ENCODE data around the gene IRF4. TPM values are rescaled to one million over a fixed set of nuclear protein-coding genes. Genes with fewer than 3 reads are reported as not detected.

Gene IRF4
- total and polyA plus RNA-seq, 2 donors (not counting 3 experiments of a cell fraction or from before 2014, with no cell fraction given): not detected

DNA sequence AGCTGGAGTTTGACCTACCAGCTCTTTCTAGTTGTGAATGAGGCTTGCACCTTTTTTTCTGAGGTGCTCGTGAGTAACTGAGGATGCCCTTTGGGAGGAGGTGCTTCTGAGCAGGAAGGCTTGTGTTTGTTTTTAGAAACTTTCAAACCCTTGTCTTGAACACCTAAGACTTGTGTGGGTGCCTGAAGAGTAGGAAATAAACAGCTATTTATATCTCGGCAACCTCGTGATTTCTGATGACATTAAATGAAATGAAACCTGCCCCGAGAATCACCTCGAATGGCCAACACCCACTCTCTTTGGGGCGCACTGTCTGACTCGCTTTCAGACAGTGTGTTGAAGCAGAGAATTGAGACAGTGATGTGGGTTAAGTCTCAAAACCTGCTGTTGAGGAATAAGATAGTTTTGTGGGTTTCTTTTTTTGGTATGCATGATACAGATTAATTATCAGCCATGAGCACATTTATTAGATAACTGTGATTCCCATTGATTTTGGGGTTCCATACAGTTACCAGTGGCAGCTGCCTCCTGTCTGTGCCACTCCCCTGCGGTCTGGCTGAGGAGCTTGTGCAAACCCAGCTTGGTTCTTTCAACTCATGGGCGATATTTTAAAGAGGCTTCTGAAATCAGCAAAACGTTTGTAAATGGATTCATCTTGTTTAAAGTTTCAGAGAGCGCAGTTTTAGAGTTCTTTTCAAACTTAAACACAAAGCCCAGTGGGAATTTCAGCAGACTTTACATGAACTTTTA lies 8.4 kb downstream of the IRF4 start:
- Histone ChIP-seq H3K36me3 (ENCODE audit: control insufficient read depth in 2 of 2, extremely low read depth in 1 of 2, insufficient read depth in 2 of 2, low read length in 2 of 2) (no peaks in the 10 kb centered on the region), H2AFZ (ENCODE audit: low read depth, low read length) (no peak overlapping the region), H3K4me1 (ENCODE audit: control insufficient read depth, extremely low read depth, insufficient read depth, low read length) (no peaks in the 10 kb centered on the region), H4K20me1 (replicated peaks; ENCODE audit: control insufficient read depth, extremely low read depth, insufficient read depth, low read length) (no peaks in the 10 kb centered on the region), H3K4me3 (replicated peaks in 1 of 3; ENCODE audit: insufficient read depth in 1 of 3, low read depth in 1 of 3, low read length in 3 of 3) (no peak overlapping the region), H3K9me1 (replicated peaks; ENCODE audit: control insufficient read depth, extremely low read depth, insufficient read depth, low read length) (no peaks in the 10 kb centered on the region), H3K9me3 (replicated peaks; ENCODE audit: control insufficient read depth, insufficient read depth, low read length) (no peaks in the 10 kb centered on the region), H3K9ac (replicated peaks; ENCODE audit: extremely low read depth, insufficient read depth, low read length) (no peak overlapping the region), H3K79me2 (ENCODE audit: control insufficient read depth, insufficient read depth, low read length) (no peaks in the 10 kb centered on the region), H3K4me2 (ENCODE audit: insufficient read depth, low read length) (no peak overlapping the region), H3K27me3 (ENCODE audit: control insufficient read depth in 2 of 2, insufficient read depth in 2 of 2, low read length in 2 of 2) (peaks cover 2 to 5% of the 10 kb centered on the region in 2 experiments), H3K27ac (ENCODE audit: insufficient read depth, low read depth, low read length) (no peak overlapping the region)
- ChIA-PET CTCF (interaction anchor here (0.6 to 3.3 kb wide), 2 partner anchors 9 to 212 kb away, joined by 3 to 10 read pairs; no protein-coding TSS in a partner anchor), POLR2A (no interaction called here)
- DNase-seq (ENCODE audit: low read depth, low spot score): no peak
- intact Hi-C loops (cut with micrococcal nuclease) (no loop called here), dilution Hi-C loops (cut with MboI; ENCODE audit: extremely low pct_ligation_motif_present, low sequenced_read_pairs) (no loop called here)
- no peak for FAIRE-seq
- no TSS peak for BruUV-seq (replicated peaks)
- TF ChIP-seq MYC (IDR thresholded peaks at IDR 0.05; ENCODE audit: low read depth, low read length): no peak
- no peak for TF ChIP-seq POLR2A (IDR thresholded peaks at IDR 0.05; ENCODE audit: low read depth, low read length)
- TF ChIP-seq POLR2AphosphoS5 (IDR thresholded peaks at IDR 0.05; ENCODE audit: insufficient read depth, low read depth, low read length): no peak
- TF ChIP-seq JUN (IDR thresholded peaks at IDR 0.05; ENCODE audit: borderline replicate concordance, insufficient read depth, insufficient read length, low read depth): no peak
- TF ChIP-seq, protein P1, sequence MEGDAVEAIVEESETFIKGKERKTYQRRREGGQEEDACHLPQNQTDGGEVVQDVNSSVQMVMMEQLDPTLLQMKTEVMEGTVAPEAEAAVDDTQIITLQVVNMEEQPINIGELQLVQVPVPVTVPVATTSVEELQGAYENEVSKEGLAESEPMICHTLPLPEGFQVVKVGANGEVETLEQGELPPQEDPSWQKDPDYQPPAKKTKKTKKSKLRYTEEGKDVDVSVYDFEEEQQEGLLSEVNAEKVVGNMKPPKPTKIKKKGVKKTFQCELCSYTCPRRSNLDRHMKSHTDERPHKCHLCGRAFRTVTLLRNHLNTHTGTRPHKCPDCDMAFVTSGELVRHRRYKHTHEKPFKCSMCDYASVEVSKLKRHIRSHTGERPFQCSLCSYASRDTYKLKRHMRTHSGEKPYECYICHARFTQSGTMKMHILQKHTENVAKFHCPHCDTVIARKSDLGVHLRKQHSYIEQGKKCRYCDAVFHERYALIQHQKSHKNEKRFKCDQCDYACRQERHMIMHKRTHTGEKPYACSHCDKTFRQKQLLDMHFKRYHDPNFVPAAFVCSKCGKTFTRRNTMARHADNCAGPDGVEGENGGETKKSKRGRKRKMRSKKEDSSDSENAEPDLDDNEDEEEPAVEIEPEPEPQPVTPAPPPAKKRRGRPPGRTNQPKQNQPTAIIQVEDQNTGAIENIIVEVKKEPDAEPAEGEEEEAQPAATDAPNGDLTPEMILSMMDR (IDR thresholded peaks at IDR 0.05; ENCODE audit: extremely low read depth in 1 of 2, insufficient read depth in 1 of 2, low read depth in 1 of 2, low read length in 2 of 2): no peak
- TF ChIP-seq EZH2 (IDR thresholded peaks at IDR 0.05; ENCODE audit: borderline replicate concordance, low read depth, low read length, severe bottlenecking): no peak
- no peak for TF ChIP-seq FOS (IDR thresholded peaks at IDR 0.05; ENCODE audit: borderline replicate concordance, insufficient read depth, low read length)
- TF ChIP-seq, protein P2, sequence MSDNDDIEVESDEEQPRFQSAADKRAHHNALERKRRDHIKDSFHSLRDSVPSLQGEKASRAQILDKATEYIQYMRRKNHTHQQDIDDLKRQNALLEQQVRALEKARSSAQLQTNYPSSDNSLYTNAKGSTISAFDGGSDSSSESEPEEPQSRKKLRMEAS (IDR thresholded peaks at IDR 0.05; ENCODE audit: insufficient read depth, insufficient read length): no peak
- TF ChIP-seq GATA2 (IDR thresholded peaks at IDR 0.05; ENCODE audit: insufficient read depth, insufficient read length, low read depth, low read length): no peak
